GM21360 (cell line): ENCODE data around the gene HSBP1L1.
"Not testable (repeated sequence)": the region's sequence is repeated elsewhere in the genome, so short reads cannot be mapped to it uniquely, and the experiment has no call there.

Experiments
- ATAC-seq: cut with Tn5 transposase; IDR thresholded peaks from one replicate; pipeline ENCODE4 v1.9.1; 2021; ENCODE audit warnings: mild to moderate bottlenecking, moderate library complexity; ENCODE audit not compliant: unreplicated experiment

The HSBP1L1 gene

DNA sequence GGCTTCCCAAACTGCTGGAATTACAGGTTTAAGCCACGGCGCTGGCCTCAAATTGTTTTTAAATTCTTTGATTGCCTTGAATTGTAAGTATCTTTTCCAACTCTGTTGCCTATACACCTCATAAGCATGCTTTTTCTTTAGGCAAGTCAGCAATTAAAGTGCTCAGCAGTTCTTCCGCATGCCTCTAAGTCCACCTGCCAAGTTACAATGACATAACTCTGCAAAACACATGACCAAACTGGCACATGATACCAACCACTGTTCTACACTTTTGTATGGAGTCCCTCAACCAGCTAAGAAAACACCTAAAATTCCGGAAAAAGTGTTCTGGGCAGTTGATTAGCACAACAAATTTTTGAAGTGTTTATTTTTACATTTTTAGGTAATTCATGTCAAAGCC lies 18.8 kb downstream of the HSBP1L1 start:
- no peak for ATAC-seq

DNA sequence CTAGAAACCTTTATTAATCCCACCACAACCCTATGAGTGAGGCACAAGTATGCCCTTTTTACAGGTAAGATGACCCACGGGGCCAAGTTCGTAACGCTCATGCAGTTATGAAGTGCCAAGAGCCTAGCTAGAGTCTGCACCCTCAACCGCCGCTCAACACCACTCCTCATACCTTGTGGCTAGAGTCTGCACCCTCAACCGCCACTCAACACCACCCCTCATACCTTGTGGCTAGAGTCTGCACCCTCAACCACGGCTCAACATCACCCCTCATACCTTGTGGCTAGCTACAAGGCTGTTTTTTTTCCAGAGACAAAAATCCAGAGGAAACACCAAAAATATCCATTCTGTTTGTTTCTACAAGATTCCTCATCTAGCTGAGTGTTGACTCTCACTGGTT lies 19.4 kb downstream of the HSBP1L1 start:
- no peak for ATAC-seq

DNA sequence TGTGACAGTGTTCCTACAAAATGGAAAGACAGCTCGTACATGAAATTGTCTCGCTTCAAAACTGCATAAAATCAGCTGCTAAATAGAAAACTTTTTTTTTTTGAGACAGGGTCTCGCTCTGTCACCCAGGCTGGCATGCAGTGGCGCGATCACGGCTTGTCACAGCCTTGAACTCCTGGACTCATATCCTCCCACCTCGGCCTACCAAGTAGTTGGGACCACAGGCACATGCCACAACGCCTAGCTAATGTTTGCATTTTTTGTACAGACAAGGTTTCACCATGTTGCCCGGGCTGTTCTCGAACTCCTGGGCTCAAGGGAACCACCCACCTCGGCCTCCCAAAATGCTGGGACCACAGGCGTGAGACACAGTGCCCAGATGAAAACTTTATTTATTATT lies 20.7 kb downstream of the HSBP1L1 start:
- ATAC-seq: no peak

DNA sequence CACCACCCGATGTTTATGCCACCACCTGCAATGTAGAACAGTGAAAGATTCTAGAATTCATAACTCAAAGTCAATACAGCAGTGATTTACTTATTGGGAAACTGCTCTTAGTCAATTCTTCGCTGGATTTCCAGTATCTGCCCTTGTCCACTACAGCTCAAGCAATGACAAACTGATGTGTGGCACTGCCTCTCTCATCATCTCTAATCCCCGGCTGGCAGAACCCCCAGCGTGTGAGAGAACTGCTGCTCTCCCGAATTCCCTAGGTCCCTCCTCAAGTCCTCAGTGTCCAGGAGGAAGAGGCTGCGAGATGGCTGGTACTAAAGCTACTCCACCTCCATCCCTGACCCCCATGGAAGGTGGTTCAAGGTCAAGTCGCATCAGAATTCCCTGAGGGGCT lies 22.3 kb downstream of the HSBP1L1 start:
- no peak for ATAC-seq

DNA sequence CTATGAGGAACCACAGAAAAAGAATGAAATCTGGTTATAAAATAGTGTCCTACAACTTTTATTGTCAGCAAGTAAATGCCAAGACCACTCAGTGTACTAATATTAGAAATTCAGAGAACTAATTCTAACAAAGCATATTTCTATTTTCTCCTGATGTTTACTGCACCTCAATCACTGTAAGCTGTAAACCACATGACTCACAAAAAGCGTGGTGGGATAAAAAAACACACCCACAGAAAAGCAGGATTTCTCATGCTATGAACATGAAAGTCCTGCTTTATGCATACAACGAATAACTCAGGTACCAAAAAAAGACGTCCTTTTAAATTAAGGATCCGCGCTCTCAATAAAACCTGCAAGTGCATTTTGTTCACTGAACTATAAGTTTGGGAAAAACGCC lies 23.1 kb downstream of the HSBP1L1 start:
- ATAC-seq: no peak

DNA sequence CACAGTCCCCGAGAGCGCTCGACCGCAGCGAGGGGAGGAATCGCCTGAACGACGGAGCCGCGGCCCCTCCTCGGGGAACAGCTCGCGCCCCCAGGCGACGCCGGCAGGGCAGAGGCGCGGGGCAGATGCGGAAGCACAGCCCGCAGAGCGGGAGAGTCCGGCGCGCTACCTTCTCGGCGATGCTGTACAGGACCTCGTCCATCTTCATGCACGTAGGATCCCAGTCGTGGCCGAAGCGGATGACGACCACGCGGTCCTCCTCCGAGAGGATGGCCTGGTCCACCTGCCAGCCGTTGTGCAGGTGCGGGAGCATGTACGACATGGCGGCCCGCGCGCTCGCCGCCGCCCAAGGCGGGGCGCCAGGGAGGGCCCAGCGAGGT lies 23.6 kb downstream of the HSBP1L1 start:
- peak; percentile 60 for ATAC-seq

DNA sequence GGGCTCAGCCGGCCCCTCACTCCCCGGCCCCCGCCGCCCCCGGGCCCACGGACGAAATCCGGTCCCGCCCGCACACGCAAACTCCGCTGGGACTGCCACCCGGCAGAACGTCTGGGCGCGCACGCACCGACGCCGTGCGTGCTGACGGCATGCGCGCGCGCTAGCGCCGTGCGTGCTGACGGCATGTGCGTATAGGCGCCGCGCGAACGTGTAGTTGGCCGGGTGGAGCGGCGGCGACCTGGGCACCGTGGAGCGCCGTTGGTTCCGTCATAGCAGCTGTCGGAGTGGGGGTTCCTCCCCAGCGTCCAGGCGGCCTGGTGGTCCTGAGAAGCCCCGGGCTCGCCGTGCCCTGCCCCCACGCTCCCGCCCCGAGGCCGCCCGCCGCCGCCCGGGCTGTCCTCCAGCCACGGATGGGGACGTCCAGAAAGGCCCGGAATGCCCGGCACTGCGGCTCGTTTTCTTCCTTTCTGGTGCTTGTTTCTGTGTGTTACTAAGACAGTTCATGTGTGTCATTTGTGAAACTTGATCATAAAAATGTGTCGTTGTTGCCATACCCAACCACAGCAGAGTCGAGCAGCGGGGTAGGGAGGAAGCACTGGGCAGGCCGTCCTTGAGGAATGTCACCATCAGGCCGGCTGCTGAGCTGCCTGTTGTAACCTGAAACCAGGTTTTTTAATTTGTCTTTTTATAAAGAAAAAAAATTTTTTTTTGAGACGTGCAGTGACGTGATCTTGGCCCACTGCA lies 24.2 kb downstream of the HSBP1L1 start, which contains the start of gene TXNL4A:
TXNL4A (minus strand) TSS at position 113 of the 744 bp plus-strand sequence. CDS start 171 bp downstream, outside the sequence.
- peak; percentile 96 for ATAC-seq

DNA sequence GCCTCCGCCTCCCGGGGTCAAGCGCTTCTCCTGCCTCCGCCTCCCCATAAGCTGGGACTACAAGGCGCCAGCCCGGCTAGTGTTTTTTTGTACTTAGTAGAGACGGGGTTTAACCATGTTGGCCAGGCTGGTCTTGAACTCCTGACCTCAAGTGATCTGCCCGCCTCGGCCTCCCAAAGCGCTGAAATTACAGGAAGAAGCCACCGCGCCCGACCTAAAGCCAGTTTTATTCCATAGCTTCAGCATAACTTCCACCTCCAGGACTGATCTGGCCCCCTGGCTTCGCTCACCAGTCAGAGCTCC lies 24.7 kb downstream of the HSBP1L1 start:
- ATAC-seq: no peak

DNA sequence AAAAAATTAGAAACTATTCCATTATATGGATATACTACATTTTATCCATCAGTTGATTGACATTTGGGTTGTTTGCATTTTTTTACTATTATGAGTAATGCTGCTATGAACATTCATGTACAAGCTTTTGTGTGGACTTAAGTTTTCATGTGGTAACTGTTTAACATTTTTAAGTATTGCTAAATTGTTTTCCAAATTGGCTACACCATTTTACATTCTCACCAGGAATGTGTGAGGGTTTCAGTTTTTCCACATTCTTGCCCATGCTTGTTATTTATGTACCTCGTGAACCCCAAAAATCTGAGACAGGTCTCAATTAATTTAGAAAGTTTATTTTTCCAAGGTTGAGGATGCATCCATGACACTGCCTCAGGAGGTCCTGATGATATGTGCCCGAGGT lies 27.1 kb downstream of the HSBP1L1 start:
- no peak for ATAC-seq

DNA sequence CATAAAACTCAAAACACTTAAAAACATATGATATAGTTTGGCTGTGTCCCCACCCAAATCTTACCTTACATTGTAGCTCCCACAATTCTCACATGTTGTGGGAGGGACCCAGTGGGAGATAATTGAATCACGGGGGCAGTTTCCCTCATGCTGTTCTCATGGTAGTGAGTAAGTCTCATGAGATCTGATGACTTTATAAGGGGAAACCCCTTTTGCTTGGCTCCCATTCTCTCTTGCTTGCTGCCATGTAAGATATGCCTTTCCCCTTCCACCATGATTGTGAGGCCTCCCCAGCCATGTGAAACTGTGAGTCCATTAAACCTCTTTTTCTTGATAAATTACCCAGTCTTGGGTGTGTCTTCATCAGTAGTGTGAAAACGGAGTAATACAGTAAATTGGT lies 35.3 kb downstream of the HSBP1L1 start:
- ATAC-seq: not testable (repeated sequence)

DNA sequence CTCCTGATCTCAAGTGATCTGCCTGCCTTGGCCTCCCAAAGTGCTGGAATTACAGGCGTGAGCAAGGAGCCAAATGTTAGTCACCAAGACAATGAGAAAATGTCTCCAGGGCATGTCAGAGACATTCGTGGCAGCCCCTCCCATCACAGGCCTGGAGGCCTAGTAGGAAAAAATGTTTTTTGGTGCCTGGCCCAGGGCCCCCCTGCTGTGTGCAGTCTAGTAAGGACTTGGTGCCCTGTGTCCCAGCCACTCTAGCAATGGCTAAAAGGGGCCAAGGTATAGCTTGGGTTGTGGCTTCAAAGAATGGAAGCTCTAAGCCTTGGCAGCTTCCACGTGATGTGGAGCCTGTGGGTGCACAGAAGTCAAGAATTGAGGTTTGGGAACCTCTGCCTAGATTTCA lies 36.4 kb downstream of the HSBP1L1 start:
- ATAC-seq: no peak

DNA sequence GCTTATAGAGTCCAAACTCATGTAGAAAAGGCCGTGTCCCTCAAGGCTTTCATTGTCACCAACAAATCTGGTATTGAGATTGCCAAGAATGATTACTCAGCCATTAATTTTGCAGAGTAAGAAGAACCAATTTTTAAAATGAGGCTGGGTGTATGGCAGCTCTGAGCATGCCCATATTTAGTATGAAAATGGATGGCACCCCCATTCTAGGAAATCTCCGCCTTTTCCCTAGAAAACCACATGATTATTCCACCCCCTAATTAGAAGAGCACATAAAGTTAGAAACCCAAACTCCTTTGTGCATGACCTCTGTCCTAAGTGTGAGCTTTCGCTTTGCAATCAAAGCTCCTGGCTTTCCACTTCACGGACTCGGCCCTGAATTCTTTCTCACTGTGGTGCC lies 38.0 kb downstream of the HSBP1L1 start:
- ATAC-seq: no peak

DNA sequence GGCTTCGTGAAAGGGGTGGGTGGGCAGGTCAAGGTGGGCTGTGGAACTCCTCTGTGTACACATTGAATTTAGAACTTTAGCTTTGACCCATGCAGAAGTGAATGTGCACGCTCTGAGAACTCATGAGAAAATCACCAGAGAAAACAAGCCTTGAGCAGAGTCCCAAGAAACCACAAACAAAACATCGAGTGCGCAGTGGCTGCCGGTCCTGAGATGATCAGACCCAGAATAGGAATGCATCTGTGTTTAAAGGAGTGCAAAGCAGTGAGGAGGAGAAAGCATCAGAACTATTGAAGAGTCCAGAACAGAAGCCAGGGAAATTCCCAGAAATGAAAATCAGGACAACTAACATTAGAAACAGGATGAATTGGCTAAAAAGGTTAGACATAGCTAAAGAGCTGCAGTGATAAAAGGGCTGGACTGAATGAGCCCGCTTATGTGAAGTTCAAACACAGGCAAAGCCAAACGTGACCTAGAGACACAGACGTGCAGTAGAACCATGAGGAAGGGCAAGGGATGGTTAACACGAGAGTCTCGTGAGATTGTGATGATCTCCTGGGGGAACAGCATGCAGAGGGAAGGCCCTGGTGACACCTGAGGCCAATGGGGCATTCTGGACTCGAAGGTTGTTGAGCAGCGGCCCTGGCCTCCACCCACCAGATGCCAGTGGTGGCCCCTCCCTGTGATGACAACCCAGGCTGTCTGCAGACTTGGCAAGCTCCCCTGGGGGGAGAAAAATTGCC lies 40.3 kb downstream of the HSBP1L1 start:
- no peak for ATAC-seq

DNA sequence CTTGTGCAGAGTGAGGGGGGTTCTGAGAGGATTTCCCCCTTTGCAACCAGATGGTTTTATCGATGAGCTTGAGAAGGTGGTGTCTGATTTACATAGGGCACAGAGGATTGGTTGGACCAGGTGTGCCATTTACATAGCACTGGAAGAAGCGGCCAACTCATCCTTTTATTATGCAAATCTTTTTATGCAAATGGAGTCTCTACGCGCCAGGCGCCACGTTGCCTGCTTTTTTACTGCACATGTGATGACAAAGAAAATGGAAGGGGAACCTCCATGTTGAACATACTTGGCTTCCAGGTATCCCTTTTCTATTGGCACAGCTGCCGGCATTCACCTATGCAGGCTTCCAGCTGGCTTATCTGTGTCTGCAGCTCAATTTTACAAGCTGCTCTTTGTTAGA lies 42.3 kb downstream of the HSBP1L1 start:
- ATAC-seq: no peak

DNA sequence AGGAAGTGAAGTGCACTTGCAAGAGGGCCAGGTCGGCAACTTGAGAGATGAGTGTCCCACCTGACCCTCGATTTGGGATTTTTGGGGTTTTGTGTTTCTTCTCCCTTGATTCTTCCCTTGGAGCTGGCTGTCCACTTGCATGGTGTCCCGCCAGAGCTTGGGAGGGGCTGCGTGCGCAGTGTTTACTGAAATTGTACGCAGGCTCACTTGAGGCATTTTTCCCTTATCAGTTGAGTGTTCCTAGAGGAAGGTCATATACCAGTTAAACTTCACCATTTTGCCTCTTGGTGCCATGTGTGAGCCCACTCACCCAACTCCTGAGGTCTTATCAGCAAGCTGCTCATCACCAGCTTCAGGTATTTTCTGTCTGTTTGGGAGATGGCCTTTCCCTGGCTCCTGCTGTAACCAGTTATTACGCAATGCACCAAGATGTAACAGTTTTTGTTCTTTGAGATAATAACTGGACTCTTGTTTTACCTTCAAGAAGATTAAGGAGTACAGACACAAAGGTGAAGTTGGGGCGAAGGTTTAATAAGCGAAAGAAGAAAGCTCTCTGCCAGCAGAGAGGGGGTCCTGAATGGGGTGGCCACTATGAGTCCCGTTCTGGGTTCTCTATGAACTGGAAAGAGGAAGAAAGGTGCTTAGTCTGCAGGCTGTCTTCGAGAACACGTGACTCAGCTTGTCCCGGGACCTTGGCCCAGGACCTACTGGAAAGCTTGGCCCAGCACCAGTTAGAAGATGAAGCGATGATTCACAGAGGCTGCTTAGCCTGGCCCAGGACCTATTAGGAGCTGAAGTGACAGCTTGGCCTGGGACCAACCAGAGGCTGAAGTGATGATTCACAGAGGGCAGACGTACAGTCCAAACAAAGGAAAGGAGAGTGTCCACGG lies 45.5 kb downstream of the HSBP1L1 start:
- no peak for ATAC-seq

DNA sequence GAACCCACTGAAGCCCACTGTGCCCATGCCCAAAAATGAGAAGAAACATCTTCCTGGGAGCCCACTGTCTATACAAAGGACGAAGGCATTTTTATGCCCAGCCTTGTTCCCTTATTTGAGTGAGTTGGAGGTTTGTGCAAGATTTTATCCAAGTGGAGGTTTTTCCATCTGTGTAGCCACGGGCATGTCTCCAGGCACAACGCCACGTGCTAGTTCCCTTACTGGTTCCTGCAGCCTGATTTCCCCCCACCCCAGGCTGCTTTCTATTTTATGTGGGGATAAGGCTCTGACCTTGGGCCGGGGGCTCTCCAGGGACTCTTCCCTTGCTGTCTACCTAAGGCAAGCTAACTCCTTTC lies 46.1 kb downstream of the HSBP1L1 start:
- ATAC-seq: no peak

DNA sequence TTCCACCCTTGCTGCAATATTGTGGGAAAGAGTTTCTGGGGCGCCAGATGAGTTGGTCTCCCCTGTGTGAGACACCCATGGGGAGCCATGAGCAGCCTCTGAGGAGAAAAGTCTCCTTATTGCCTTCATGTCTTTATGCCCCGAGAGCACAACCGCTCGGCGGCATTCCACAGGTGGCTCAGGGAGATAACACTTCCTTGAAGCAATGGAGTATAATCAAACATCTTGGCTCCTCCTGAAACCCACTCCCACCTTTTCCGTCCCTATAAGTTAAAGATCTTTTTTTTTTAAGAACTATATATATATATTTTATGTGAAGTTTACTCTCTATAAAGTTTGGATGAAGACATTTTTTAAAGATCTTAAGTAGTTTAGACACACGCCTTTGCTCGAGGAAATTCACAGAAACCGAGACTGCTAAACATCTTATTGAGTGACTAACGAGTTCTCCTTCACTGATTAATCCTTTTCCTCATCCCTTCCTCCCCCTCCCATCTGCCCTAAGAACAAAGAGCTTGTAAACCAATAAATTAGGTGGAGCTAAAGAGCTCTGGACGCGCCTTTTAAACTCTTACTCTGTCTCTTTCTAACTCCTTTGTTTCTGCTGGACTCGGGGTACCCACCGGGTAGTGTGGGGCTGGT lies 47.2 kb downstream of the HSBP1L1 start:
- not testable (repeated sequence) for ATAC-seq

DNA sequence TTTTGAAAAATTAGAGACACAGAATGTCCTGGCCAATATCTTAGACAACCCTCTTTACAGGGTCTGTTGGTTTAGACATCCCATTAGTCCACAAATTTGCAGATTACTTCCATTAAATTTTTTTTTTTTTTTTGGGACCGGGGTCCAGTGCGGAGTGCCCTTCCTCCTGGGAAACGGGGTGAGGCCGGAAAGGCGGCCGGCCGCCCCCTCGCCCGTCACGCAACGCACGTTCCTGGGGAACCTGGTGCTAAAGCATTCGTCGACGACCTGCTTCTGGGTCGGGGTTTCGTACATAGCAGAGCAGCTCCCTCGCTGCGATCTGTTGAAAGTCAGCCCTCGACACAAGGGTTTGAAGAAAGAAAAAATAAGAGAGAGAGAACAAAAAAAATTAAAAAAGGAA lies 48.3 kb downstream of the HSBP1L1 start:
- no peak for ATAC-seq
